K562 (cell line): ENCODE data around the gene GTSE1. TPM values are rescaled to one million over a fixed set of nuclear protein-coding genes. Genes with fewer than 3 reads are reported as not detected.

Source experiments
- CBX5 ChIP-seq: IDR thresholded peaks from 2 replicates; pipeline ENCODE4 v1.6.1; 2014; ENCODE audit warnings: low read depth, borderline replicate concordance
- ESRRB ChIP-seq: fragments of 250-450 bp; sonication (Bioruptor Pico); IDR thresholded peaks from 2 replicates; pipeline ENCODE4 v1.5.0; 2020; ENCODE audit warnings: mild to moderate bottlenecking, moderate library complexity, borderline replicate concordance
- ETS2 ChIP-seq: IDR thresholded peaks from 2 replicates; pipeline ENCODE4 v1.6.1; 2016; ENCODE audit warnings: borderline replicate concordance, missing genetic modification characterization, mild to moderate bottlenecking, moderate library complexity, missing compliant biosample characterization; ENCODE audit not compliant: poor library complexity, severe bottlenecking
- FOXP4 ChIP-seq: sonication (generic); formaldehyde crosslinking; IDR thresholded peaks from 2 replicates; pipeline ENCODE4 v1.8.0; 2022; ENCODE audit warnings: mild to moderate bottlenecking, missing genetic modification reagents, borderline replicate concordance
- HNRNPH1 ChIP-seq: fragments of 200-400 bp; formaldehyde crosslinking; optimal IDR thresholded peaks from 2 replicates; pipeline ENCODE3; 2017; ENCODE audit warnings: low read depth, mild to moderate bottlenecking, low read length, moderate library complexity
- HNRNPUL1 ChIP-seq: fragments of 200-400 bp; formaldehyde crosslinking; IDR thresholded peaks from 2 replicates; pipeline ENCODE4 v1.6.1; 2017; ENCODE audit warnings: low read length
- PTRF ChIP-seq: fragments of 450-650 bp; IDR thresholded peaks from 2 replicates; pipeline ENCODE4 v1.6.1; 2016; ENCODE audit warnings: mild to moderate bottlenecking, missing genetic modification characterization, missing compliant biosample characterization
- TEAD4 ChIP-seq, 2 experiments: sonication (generic) in 1 of 2; formaldehyde crosslinking in 1 of 2; IDR thresholded peaks; 2 replicates each; pipeline versions ENCODE4 v1.6.1 to v1.8.0; 2012 to 2022; ENCODE audit warnings: borderline replicate concordance in 1 of 2, inconsistent platforms in 1 of 2, low read length in 1 of 2, mild to moderate bottlenecking in 1 of 2, missing genetic modification reagents in 1 of 2
- ZNF184 ChIP-seq: sonication (generic); formaldehyde crosslinking; IDR thresholded peaks from 2 replicates; pipeline ENCODE4 v1.5.0; 2020; ENCODE audit warnings: missing genetic modification reagents
- ZNF239 ChIP-seq: fragments of 250-450 bp; sonication (Bioruptor Pico); IDR thresholded peaks from 2 replicates; pipeline ENCODE4 v1.4.0; 2020; ENCODE audit warnings: mild to moderate bottlenecking
- ZNF318 ChIP-seq, 2 experiments: fragments of 450-650 bp; IDR thresholded peaks; 2 replicates each; pipeline ENCODE4 v1.6.1; 2016; ENCODE audit warnings: mild to moderate bottlenecking in 2 of 2, borderline replicate concordance in 1 of 2, low read depth in 1 of 2, moderate library complexity in 1 of 2
- polyA plus RNA-seq, 8 experiments: library from polyadenylated mRNA; depleted of rRNA in 4 of 8; stranded (reverse) in 5 of 8; unstranded in 3 of 8; fragments of >200 nt; fragmentation: Nextera tagmentation in 2 of 8; fragmentation: Illumina TruSeq in 1 of 8; extraction: Ambion mirVana in 2 of 8; extraction: Trizol in 1 of 8; gene quantifications; 2 replicates each; pipeline versions ENCODE4 v1.2.1 to v1.2.3, GENCODE V29; 2011 to 2014; ENCODE audit warnings: inconsistent platforms in 1 of 8, missing spikeins in 1 of 8
- total RNA-seq, 7 experiments: library from RNA; depleted of rRNA in 6 of 7; stranded (reverse); fragments of >200 nt in 6 of 7; fragmentation: Illumina TruSeq in 2 of 7; extraction: Trizol in 2 of 7; gene quantifications; 2 replicates each; pipeline versions ENCODE4 v1.2.1 to v1.2.3, GENCODE V29; 2011 to 2021; ENCODE audit warnings: low replicate concordance in 1 of 7
- TF ChIP-seq, protein P1 (sequence below): fragments of 450-650 bp; IDR thresholded peaks from 2 replicates; pipeline ENCODE4 v1.6.1; 2016; ENCODE audit warnings: low read depth, mild to moderate bottlenecking, moderate library complexity
- TF ChIP-seq, protein P2 (sequence below): sonication (generic); formaldehyde crosslinking; IDR thresholded peaks from 2 replicates; pipeline ENCODE4 v1.8.1; 2023; ENCODE audit warnings: mild to moderate bottlenecking, missing genetic modification reagents, moderate library complexity

Gene GTSE1
- total and polyA plus RNA-seq, 9 of the 15 experiments (the other 6 are each of a cell fraction or from before 2014, with no cell fraction given) = 2.5 to 22.5 (median 12.9) TPM

GRCh38 chr22:46296257-46297150 lies at the start of gene GTSE1 (continued):
- TF ChIP-seq, protein P1, sequence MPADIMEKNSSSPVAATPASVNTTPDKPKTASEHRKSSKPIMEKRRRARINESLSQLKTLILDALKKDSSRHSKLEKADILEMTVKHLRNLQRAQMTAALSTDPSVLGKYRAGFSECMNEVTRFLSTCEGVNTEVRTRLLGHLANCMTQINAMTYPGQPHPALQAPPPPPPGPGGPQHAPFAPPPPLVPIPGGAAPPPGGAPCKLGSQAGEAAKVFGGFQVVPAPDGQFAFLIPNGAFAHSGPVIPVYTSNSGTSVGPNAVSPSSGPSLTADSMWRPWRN = no peak
- TF ChIP-seq TEAD4 (IDR thresholded peaks at IDR 0.05; ENCODE audit: low read length) (no peak), TEAD4 (CRISPR knock-in tag; IDR thresholded peaks at IDR 0.05; ENCODE audit: borderline replicate concordance) (no peak), ZNF239 (CRISPR knock-in tag) (no peak), ZNF318 (IDR thresholded peaks at IDR 0.05; ENCODE audit: borderline replicate concordance in 1 of 2, low read depth in 1 of 2) (no peak), PTRF (tag) (no peak), HNRNPH1 (no peak), CBX5 (no peak), HNRNPUL1 (no peak), FOXP4 (CRISPR knock-in tag) (no peak), ETS2 (tag) (no peak), ZNF184 (no peak), ESRRB (CRISPR knock-in tag) (no peak)
- TF ChIP-seq, protein P2, sequence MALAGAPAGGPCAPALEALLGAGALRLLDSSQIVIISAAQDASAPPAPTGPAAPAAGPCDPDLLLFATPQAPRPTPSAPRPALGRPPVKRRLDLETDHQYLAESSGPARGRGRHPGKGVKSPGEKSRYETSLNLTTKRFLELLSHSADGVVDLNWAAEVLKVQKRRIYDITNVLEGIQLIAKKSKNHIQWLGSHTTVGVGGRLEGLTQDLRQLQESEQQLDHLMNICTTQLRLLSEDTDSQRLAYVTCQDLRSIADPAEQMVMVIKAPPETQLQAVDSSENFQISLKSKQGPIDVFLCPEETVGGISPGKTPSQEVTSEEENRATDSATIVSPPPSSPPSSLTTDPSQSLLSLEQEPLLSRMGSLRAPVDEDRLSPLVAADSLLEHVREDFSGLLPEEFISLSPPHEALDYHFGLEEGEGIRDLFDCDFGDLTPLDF = no peak
